Prostate gland (tissue), 2 donors: Measurements from ENCODE around the gene SON.

ENCODE experiments used
- CTCF ChIP-seq, 4 experiments: fragments of 200-600 bp in 2 of 4; fragments of 450-650 bp in 2 of 4; sonication (generic) in 2 of 4; IDR thresholded peaks; 1 replicate in 3 of 4; 2 replicates in 1 of 4; pipeline ENCODE4 v1.5.1; 2016 to 2019; ENCODE audit warnings: antibody characterized with exemption in 4 of 4, mild to moderate bottlenecking in 2 of 4, moderate library complexity in 2 of 4
- POLR2A ChIP-seq: fragments of 450-650 bp; IDR thresholded peaks from one replicate; pipeline ENCODE4 v1.6.1; 2016; ENCODE audit warnings: antibody characterized with exemption, mild to moderate bottlenecking

- TF ChIP-seq POLR2A, result no peak
- no peak for TF ChIP-seq CTCF (IDR thresholded peaks at IDR 0.05)
Measured at GRCh38 chr21:33598051-33598450, 55.2 kb downstream of the SON start.
